ENCODE measurements around the gene IFNA1. TPM values are rescaled to one million over a fixed set of nuclear protein-coding genes. Genes with fewer than 3 reads are reported as not detected.

The IFNA1 gene
- total RNA-seq, 2 donors from 2014 or later = not detected

- DNase-seq = no peak
- Mint-ChIP-seq H3K27me3 (ENCODE audit: insufficient read depth) (peaks cover 6% of the 10 kb centered on the region), H3K36me3 (ENCODE audit: low read depth) (no peaks in the 10 kb centered on the region), H3K27ac (no peak overlapping the region), H3K9me3 (no peaks in the 10 kb centered on the region), H3K4me3 (no peak overlapping the region), H3K4me1 (peaks cover 18% of the 10 kb centered on the region)
- H3K9me3 ChIP-seq (ENCODE audit: control insufficient read depth, low read length) = no peaks in the 10 kb centered on the region
- H3K4me3 ChIP-seq (ENCODE audit: low read length) = no peak overlapping the region
- no peaks in the 10 kb centered on the region for H3K36me3 ChIP-seq (ENCODE audit: control insufficient read depth, insufficient read depth, low read length)
- no peak overlapping the region for H3K27ac ChIP-seq (ENCODE audit: low read depth, low read length)
- no peaks in the 10 kb centered on the region for H3K27me3 ChIP-seq (ENCODE audit: control insufficient read depth, insufficient read depth, low read length, poor library complexity, severe bottlenecking)
- TF ChIP-seq CTCF (conservative IDR thresholded peaks at IDR 0.05) = no peak
- H3K4me1 ChIP-seq (ENCODE audit: control insufficient read depth, insufficient read depth, low read length) = no peaks in the 10 kb centered on the region
- no peak overlapping the region for H3K9ac ChIP-seq (ENCODE audit: extremely low read depth, low read length, poor library complexity, severe bottlenecking)
- 84 to 92% methylated on average over 2 to 4 of the region's 4 CpGs for WGBS, 2 experiments (ENCODE audit: insufficient coverage in 1 of 2, insufficient read length in 1 of 2)
These were observed 12.4 kb downstream of the IFNA1 start for GRCh38 chr9:21452681-21453080.

- Mint-ChIP-seq H3K27me3 (ENCODE audit: insufficient read depth) (peaks cover 6% of the 10 kb centered on the region), H3K4me1 (peaks cover 18% of the 10 kb centered on the region), H3K4me3 (no peak overlapping the region), H3K27ac (no peak overlapping the region), H3K36me3 (ENCODE audit: low read depth) (no peaks in the 10 kb centered on the region), H3K9me3 (peaks cover 5% of the 10 kb centered on the region)
- no peak overlapping the region for H3K4me3 ChIP-seq (ENCODE audit: low read length)
- no peaks in the 10 kb centered on the region for H3K9me3 ChIP-seq (ENCODE audit: control insufficient read depth, low read length)
- no peak for TF ChIP-seq CTCF (conservative IDR thresholded peaks at IDR 0.05)
- H3K36me3 ChIP-seq (ENCODE audit: control insufficient read depth, insufficient read depth, low read length) = no peaks in the 10 kb centered on the region
- no peak overlapping the region for H3K9ac ChIP-seq (ENCODE audit: extremely low read depth, low read length, poor library complexity, severe bottlenecking)
- H3K4me1 ChIP-seq (ENCODE audit: control insufficient read depth, insufficient read depth, low read length) = no peaks in the 10 kb centered on the region
- no peaks in the 10 kb centered on the region for H3K27me3 ChIP-seq (ENCODE audit: control insufficient read depth, insufficient read depth, low read length, poor library complexity, severe bottlenecking)
- no peak overlapping the region for H3K27ac ChIP-seq (ENCODE audit: low read depth, low read length)
- 79% methylated on average over 2 of the region's 2 CpGs; no CpG with 5 or more reads in 1 of the 2 experiments for WGBS, 2 experiments (ENCODE audit: insufficient coverage in 1 of 2, insufficient read length in 1 of 2)
- DNase-seq = no peak
These were observed 13.9 kb downstream of the IFNA1 start for GRCh38 chr9:21454149-21454548.

GRCh38 chr9:21455320-21455719 is 15.1 kb downstream of the IFNA1 start:
- Mint-ChIP-seq H3K9me3 (peaks cover 5% of the 10 kb centered on the region), H3K27ac (no peak overlapping the region), H3K36me3 (ENCODE audit: low read depth) (no peaks in the 10 kb centered on the region), H3K4me1 (peaks cover 18% of the 10 kb centered on the region), H3K4me3 (no peak overlapping the region), H3K27me3 (ENCODE audit: insufficient read depth) (peaks cover 4% of the 10 kb centered on the region)
- TF ChIP-seq CTCF (conservative IDR thresholded peaks at IDR 0.05) = peak; percentile 92
- no peaks in the 10 kb centered on the region for H3K36me3 ChIP-seq (ENCODE audit: control insufficient read depth, insufficient read depth, low read length)
- no peak overlapping the region for H3K9ac ChIP-seq (ENCODE audit: extremely low read depth, low read length, poor library complexity, severe bottlenecking)
- peak; percentile 71 for DNase-seq
- H3K4me1 ChIP-seq (ENCODE audit: control insufficient read depth, insufficient read depth, low read length) = no peaks in the 10 kb centered on the region
- H3K27me3 ChIP-seq (ENCODE audit: control insufficient read depth, insufficient read depth, low read length, poor library complexity, severe bottlenecking) = no peaks in the 10 kb centered on the region
- H3K4me3 ChIP-seq (ENCODE audit: low read length) = no peak overlapping the region
- no peaks in the 10 kb centered on the region for H3K9me3 ChIP-seq (ENCODE audit: control insufficient read depth, low read length)
- no peak overlapping the region for H3K27ac ChIP-seq (ENCODE audit: low read depth, low read length)

Measured in endodermal cell (in vitro differentiated cells).